Activated naive CD8-positive, alpha-beta T cell (primary cell): ENCODE data around the gene WNK1.
"Not testable (repeated sequence)": the region's sequence is repeated elsewhere in the genome, so short reads cannot be mapped to it uniquely, and the experiment has no call there.

Experiments
- H3K27ac Mint-ChIP-seq: one replicate; pipeline ENCODE4 v1.8.0; 2021; ENCODE audit warnings: mixed read lengths
- H3K27me3 Mint-ChIP-seq: one replicate; pipeline ENCODE4 v1.8.0; 2021; ENCODE audit warnings: mixed read lengths
- H3K36me3 Mint-ChIP-seq: one replicate; pipeline ENCODE4 v1.8.0; 2021; ENCODE audit warnings: mixed read lengths
- H3K4me1 Mint-ChIP-seq: one replicate; pipeline ENCODE4 v1.8.0; 2021; ENCODE audit warnings: low read depth, mixed read lengths
- H3K4me3 Mint-ChIP-seq: one replicate; pipeline ENCODE4 v1.8.0; 2021; ENCODE audit warnings: mild to moderate bottlenecking, mixed read lengths
- H3K9me3 Mint-ChIP-seq: one replicate; pipeline ENCODE4 v1.8.0; 2021; ENCODE audit warnings: low read depth, mixed read lengths

The WNK1 gene

GRCh38 chr12:780750-781379, 28.5 kb downstream of the WNK1 start:
- Mint-ChIP-seq H3K36me3 (peaks cover 3% of the 10 kb centered on the region), H3K27me3 (no peaks in the 10 kb centered on the region), H3K4me3 (peak overlapping the region; percentile 77), H3K27ac (peak overlapping the region; percentile 52), H3K9me3 (no peaks in the 10 kb centered on the region), H3K4me1 (peaks cover 72% of the 10 kb centered on the region)

DNA sequence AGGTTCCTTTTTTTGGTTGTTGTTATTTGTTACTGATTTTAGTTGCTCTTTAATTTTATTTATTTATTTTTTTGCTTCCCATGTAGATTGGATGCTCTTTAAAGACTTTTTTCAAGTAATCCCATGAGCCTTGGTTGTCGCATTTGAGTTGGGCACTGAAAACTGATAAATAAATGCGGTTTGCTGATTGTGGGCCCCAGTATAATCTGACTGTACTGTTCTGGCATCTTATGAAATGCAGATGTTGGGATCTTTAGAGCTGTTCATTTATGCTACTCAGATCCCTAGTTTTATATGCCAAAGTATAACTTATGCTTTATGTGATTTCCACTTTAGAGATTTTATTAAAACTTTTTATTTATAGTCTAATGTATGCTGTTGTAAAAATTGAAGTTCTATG, 33.3 kb downstream of the WNK1 start:
- Mint-ChIP-seq H3K27ac (no peak overlapping the region), H3K4me3 (no peak overlapping the region), H3K9me3 (no peaks in the 10 kb centered on the region), H3K36me3 (peaks cover 2% of the 10 kb centered on the region), H3K27me3 (no peaks in the 10 kb centered on the region), H3K4me1 (peaks cover 71% of the 10 kb centered on the region)

DNA sequence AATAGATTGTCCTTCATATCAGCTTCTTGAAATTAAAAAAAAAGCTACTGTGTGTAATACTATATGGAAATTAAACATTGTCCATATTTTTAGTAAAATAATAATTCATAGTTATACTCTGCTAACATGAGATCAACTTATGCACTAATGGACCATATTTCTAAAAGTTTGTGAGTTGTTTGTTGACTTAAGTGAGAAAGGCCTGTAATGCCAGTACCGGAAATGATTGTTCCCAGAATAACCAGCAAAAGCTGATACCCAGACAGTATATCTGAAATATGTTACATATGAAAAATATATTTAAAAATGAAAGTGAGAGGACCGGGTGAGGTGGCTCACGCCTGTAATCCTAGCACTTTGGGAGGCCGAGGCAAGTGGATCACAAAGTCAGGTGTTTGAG, 35.9 kb downstream of the WNK1 start:
- Mint-ChIP-seq H3K4me3 (no peak overlapping the region), H3K27ac (no peak overlapping the region), H3K36me3 (peaks cover 8% of the 10 kb centered on the region), H3K27me3 (no peaks in the 10 kb centered on the region), H3K9me3 (no peaks in the 10 kb centered on the region), H3K4me1 (peaks cover 75% of the 10 kb centered on the region)

- not testable (repeated sequence) for H3K9me3 Mint-ChIP-seq, H3K36me3 Mint-ChIP-seq, H3K27me3 Mint-ChIP-seq, H3K4me3 Mint-ChIP-seq
- H3K27ac Mint-ChIP-seq = peak overlapping the region; percentile 31
- H3K4me1 Mint-ChIP-seq = peaks cover 80% of the 10 kb centered on the region
These were observed 36.4 kb downstream of the WNK1 start for GRCh38 chr12:788762-789161.

GRCh38 chr12:789852-790563, 37.6 kb downstream of the WNK1 start:
- Mint-ChIP-seq H3K4me3 (peak overlapping the region; percentile 15), H3K4me1 (peaks cover 85% of the 10 kb centered on the region), H3K27ac (peak overlapping the region; percentile 73)

DNA sequence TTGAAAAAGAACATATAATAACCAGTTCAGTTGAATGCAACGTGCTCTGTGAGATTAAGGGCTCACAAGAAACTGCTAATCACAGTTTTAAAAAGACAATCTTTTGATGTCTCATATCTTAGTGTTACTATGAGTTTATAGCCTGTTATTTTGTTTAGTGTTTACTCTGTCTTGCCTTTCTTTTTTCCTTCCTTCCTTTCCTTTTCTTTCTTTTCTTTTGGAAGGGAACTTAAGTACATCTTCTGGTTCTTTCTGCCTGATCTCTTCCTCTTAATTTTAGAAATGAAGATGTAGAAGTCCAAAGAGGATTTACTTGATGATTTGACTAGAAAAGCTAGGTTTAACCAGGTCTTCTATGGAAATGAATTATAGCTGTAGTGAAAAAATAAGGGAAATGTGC, 38.2 kb downstream of the WNK1 start:
- Mint-ChIP-seq H3K9me3 (no peaks in the 10 kb centered on the region), H3K27me3 (no peaks in the 10 kb centered on the region), H3K27ac (peak overlapping the region; percentile 73), H3K36me3 (peaks cover 10% of the 10 kb centered on the region), H3K4me1 (peaks cover 88% of the 10 kb centered on the region), H3K4me3 (peak overlapping the region; percentile 15)

More at GRCh38 chr12:789852-790563, 37.6 kb downstream of the WNK1 start:
- Mint-ChIP-seq H3K36me3 (peaks cover 8% of the 10 kb centered on the region), H3K27me3 (no peaks in the 10 kb centered on the region), H3K9me3 (no peaks in the 10 kb centered on the region)

DNA sequence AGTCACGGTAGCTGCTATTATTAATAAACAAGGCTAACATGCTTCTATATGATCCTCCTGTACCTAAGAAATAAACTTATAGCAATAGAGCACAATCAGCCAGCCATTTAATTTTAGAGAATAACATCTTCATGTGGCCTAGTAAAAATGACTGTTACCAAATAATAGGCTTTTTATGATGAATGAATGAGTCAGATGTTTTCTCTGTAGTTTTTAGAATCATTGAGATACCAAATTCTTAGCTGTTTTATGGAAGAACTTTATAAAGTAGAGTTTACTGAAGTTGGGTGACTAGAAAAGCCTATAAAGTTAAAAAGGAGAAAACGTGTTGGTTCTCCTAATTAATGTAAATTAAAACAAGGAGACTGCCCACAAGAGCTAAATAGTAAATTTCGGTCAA, 40.7 kb downstream of the WNK1 start:
- peaks cover 12% of the 10 kb centered on the region for H3K36me3 Mint-ChIP-seq
- peak overlapping the region; percentile 99 for H3K27ac Mint-ChIP-seq
- no peaks in the 10 kb centered on the region for H3K27me3 Mint-ChIP-seq
- H3K4me1 Mint-ChIP-seq = peaks cover 93% of the 10 kb centered on the region
- H3K9me3 Mint-ChIP-seq = no peaks in the 10 kb centered on the region
- H3K4me3 Mint-ChIP-seq = peak overlapping the region; percentile 46

DNA sequence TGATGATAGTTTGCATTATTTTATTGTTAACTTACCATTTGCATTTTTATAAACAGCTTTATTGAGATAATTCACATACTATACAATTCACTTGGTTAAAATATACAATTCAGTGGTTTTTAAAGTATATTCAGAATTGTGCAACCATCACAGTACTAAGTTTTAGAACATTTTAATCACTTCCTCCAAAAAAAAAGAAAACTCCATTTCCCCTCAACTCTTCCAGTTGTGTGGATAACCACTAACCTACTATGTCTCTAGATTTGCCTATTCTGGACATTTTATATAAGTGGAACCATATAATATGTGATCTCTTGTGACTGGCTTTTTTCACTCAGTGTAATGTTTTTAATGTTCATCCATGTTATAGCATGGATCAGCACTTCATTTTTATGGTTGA, 41.3 kb downstream of the WNK1 start:
- Mint-ChIP-seq H3K4me3 (peak overlapping the region; percentile 46), H3K27me3 (no peaks in the 10 kb centered on the region), H3K27ac (peak overlapping the region; percentile 99)

DNA sequence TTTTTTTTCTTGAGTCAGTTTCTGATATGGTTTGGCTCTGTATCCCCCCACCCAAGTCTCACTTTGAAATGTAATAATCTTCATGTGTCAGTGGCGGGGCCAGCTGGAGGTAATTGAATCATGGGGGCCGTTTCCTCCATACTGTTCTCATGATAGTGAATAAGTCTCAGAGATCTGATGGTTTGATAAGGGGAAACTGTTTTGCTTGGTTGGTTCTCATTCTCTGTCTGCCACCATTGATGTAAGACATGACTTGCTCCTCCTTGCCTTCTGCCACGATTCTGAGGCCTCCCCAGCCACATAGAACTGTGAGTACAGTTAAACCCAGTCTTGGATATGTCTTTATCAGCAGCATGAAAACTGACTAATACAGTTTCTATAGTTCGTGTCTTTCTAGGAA, 42.9 kb downstream of the WNK1 start:
- peaks cover 80% of the 10 kb centered on the region for H3K4me1 Mint-ChIP-seq
- H3K36me3 Mint-ChIP-seq = peaks cover 12% of the 10 kb centered on the region
- no peaks in the 10 kb centered on the region for H3K27me3 Mint-ChIP-seq
- peak overlapping the region; percentile 99 for H3K27ac Mint-ChIP-seq
- peak overlapping the region; percentile 77 for H3K4me3 Mint-ChIP-seq
- H3K9me3 Mint-ChIP-seq = no peaks in the 10 kb centered on the region

More for the DNA sequence above, 41.3 kb downstream of the WNK1 start:
- Mint-ChIP-seq H3K9me3 (no peaks in the 10 kb centered on the region), H3K36me3 (peaks cover 12% of the 10 kb centered on the region), H3K4me1 (peaks cover 93% of the 10 kb centered on the region)

- Mint-ChIP-seq H3K27me3 (no peaks in the 10 kb centered on the region), H3K4me1 (peaks cover 72% of the 10 kb centered on the region), H3K36me3 (peaks cover 2% of the 10 kb centered on the region), H3K9me3 (no peaks in the 10 kb centered on the region), H3K4me3 (no peak overlapping the region), H3K27ac (peak overlapping the region; percentile 70)
These were observed 48.0 kb downstream of the WNK1 start for GRCh38 chr12:800401-800800.

- H3K27me3 Mint-ChIP-seq = no peaks in the 10 kb centered on the region
- no peaks in the 10 kb centered on the region for H3K36me3 Mint-ChIP-seq
- no peaks in the 10 kb centered on the region for H3K9me3 Mint-ChIP-seq
- H3K27ac Mint-ChIP-seq = peak overlapping the region; percentile 83
- peak overlapping the region; percentile 51 for H3K4me3 Mint-ChIP-seq
- peaks cover 69% of the 10 kb centered on the region for H3K4me1 Mint-ChIP-seq
These were observed 50.1 kb downstream of the WNK1 start for GRCh38 chr12:802242-803120.

- Mint-ChIP-seq H3K36me3 (no peaks in the 10 kb centered on the region), H3K27ac (peak overlapping the region; percentile 41), H3K27me3 (no peaks in the 10 kb centered on the region), H3K4me1 (peaks cover 69% of the 10 kb centered on the region), H3K9me3 (no peaks in the 10 kb centered on the region), H3K4me3 (no peak overlapping the region)
These were observed 52.7 kb downstream of the WNK1 start for GRCh38 chr12:805022-805632.

- no peaks in the 10 kb centered on the region for H3K27me3 Mint-ChIP-seq
- H3K36me3 Mint-ChIP-seq = no peaks in the 10 kb centered on the region
- H3K4me1 Mint-ChIP-seq = peaks cover 70% of the 10 kb centered on the region
- H3K27ac Mint-ChIP-seq = peak overlapping the region; percentile 79
- H3K9me3 Mint-ChIP-seq = no peaks in the 10 kb centered on the region
- H3K4me3 Mint-ChIP-seq = peak overlapping the region; percentile 33
These were observed 53.9 kb downstream of the WNK1 start for GRCh38 chr12:806200-806791.

- no peaks in the 10 kb centered on the region for H3K27me3 Mint-ChIP-seq
- H3K27ac Mint-ChIP-seq = peak overlapping the region; percentile 79
- H3K36me3 Mint-ChIP-seq = no peaks in the 10 kb centered on the region
- H3K4me3 Mint-ChIP-seq = peak overlapping the region; percentile 46
- no peaks in the 10 kb centered on the region for H3K9me3 Mint-ChIP-seq
- peaks cover 73% of the 10 kb centered on the region for H3K4me1 Mint-ChIP-seq
These were observed 54.8 kb downstream of the WNK1 start for GRCh38 chr12:807041-807735.
